ENCODE data around the gene ZCCHC24.

Gene ZCCHC24

GRCh38 chr10:79390057-79390456 lies 55.4 kb downstream of the ZCCHC24 start:
- peaks cover 5% of the 10 kb centered on the region for H3K4me1 Mint-ChIP-seq
- H3K4me3 Mint-ChIP-seq: no peak overlapping the region
- H3K9me3 Mint-ChIP-seq: no peaks in the 10 kb centered on the region
- no peak for TF ChIP-seq CTCF (IDR thresholded peaks at IDR 0.05)
- no peak overlapping the region for H3K27ac Mint-ChIP-seq
- DNase-seq: no peak
- peaks cover 7% of the 10 kb centered on the region for H3K27me3 Mint-ChIP-seq (ENCODE audit: low read depth, poor library complexity)
- peaks cover 11% of the 10 kb centered on the region for H3K36me3 Mint-ChIP-seq (ENCODE audit: low read depth)

GRCh38 chr10:79387974-79388850 lies 57.2 kb downstream of the ZCCHC24 start:
- peaks cover 4% of the 10 kb centered on the region for H3K36me3 Mint-ChIP-seq (ENCODE audit: low read depth)

GRCh38 chr10:79387466-79387973 lies 57.9 kb downstream of the ZCCHC24 start:
- Mint-ChIP-seq H3K36me3 (ENCODE audit: low read depth) (peaks cover 4% of the 10 kb centered on the region), H3K4me3 (no peak overlapping the region), H3K27me3 (ENCODE audit: low read depth, poor library complexity) (peaks cover 4% of the 10 kb centered on the region), H3K9me3 (no peaks in the 10 kb centered on the region), H3K27ac (no peak overlapping the region), H3K4me1 (peaks cover 10% of the 10 kb centered on the region)
- no peak for TF ChIP-seq CTCF (IDR thresholded peaks at IDR 0.05)
- DNase-seq: no peak

More at GRCh38 chr10:79387974-79388850, 57.2 kb downstream of the ZCCHC24 start:
- no peak for DNase-seq
- peaks cover 5% of the 10 kb centered on the region for H3K4me1 Mint-ChIP-seq
- H3K9me3 Mint-ChIP-seq: no peaks in the 10 kb centered on the region
- H3K27ac Mint-ChIP-seq: no peak overlapping the region
- H3K4me3 Mint-ChIP-seq: no peak overlapping the region
- TF ChIP-seq CTCF (IDR thresholded peaks at IDR 0.05): no peak
- peaks cover 4% of the 10 kb centered on the region for H3K27me3 Mint-ChIP-seq (ENCODE audit: low read depth, poor library complexity)

GRCh38 chr10:79386637-79387465 lies 58.6 kb downstream of the ZCCHC24 start:
- Mint-ChIP-seq H3K27me3 (ENCODE audit: low read depth, poor library complexity) (no peaks in the 10 kb centered on the region), H3K27ac (peak overlapping the region; percentile 17), H3K4me3 (no peak overlapping the region), H3K9me3 (no peaks in the 10 kb centered on the region), H3K4me1 (peaks cover 15% of the 10 kb centered on the region), H3K36me3 (ENCODE audit: low read depth) (peaks cover 8% of the 10 kb centered on the region)
- no peak for DNase-seq
- no peak for TF ChIP-seq CTCF (IDR thresholded peaks at IDR 0.05)

GRCh38 chr10:79385804-79386531 lies 59.5 kb downstream of the ZCCHC24 start:
- Mint-ChIP-seq H3K9me3 (no peaks in the 10 kb centered on the region), H3K4me3 (no peak overlapping the region), H3K27me3 (ENCODE audit: low read depth, poor library complexity) (no peaks in the 10 kb centered on the region), H3K27ac (peak overlapping the region; percentile 17), H3K36me3 (ENCODE audit: low read depth) (peaks cover 8% of the 10 kb centered on the region), H3K4me1 (peaks cover 17% of the 10 kb centered on the region)
- DNase-seq: no peak
- TF ChIP-seq CTCF (IDR thresholded peaks at IDR 0.05): no peak
